ENCODE measurements around the gene PPP1R9A. TPM values are rescaled to one million over a fixed set of nuclear protein-coding genes. Genes with fewer than 3 reads are reported as not detected.

Gene PPP1R9A

DNA sequence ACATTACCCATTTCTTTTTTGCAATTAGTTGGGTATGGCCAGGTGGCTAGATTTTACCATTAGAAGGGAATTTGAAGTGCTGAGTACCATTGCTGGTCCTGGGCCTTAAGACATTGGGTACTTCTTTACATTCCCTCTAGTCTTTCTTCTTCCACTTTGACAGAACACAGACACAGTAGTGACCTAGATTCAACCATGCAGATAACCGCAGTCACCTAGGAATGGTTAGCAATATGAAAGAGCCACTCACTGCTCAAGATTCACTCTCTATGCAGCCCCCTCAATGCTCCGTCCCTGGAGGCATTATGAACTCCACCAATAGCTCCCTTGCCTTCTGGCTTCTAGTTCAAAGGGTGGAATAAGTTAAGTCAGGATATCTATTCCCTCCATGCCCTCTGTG, 433.1 kb downstream of the PPP1R9A start:
- H4K91ac ChIP-seq (ENCODE audit: low read depth, low read length, poor library complexity) = no peak overlapping the region
- H3K36me3 ChIP-seq (replicated peaks in 1 of 2; ENCODE audit: control insufficient read depth in 2 of 2, insufficient read depth in 2 of 2, low read length in 2 of 2) = no peaks in the 10 kb centered on the region
- WGBS, 2 donors (ENCODE audit: extremely low coverage in 2 of 2, insufficient read length in 2 of 2, insufficient replicate concordance in 1 of 2) = no CpG with 5 or more reads among the region's 2 CpGs
- H3K27me3 ChIP-seq (ENCODE audit: control insufficient read depth in 3 of 3, insufficient read depth in 3 of 3, low read depth in 1 of 3, low read length in 3 of 3) = no peaks in the 10 kb centered on the region
- H2BK120ac ChIP-seq (ENCODE audit: low read depth, low read length) = no peak overlapping the region
- no peak overlapping the region for H3K9ac ChIP-seq (ENCODE audit: low read depth, low read length, poor library complexity)
- no peak overlapping the region for H3K14ac ChIP-seq (ENCODE audit: low read length)
- no peak overlapping the region for H2AFZ ChIP-seq (ENCODE audit: low read length)
- H2BK12ac ChIP-seq (ENCODE audit: low read length) = no peak overlapping the region
- H3K23ac ChIP-seq (ENCODE audit: low read depth, low read length, poor library complexity) = no peak overlapping the region
- no peaks in the 10 kb centered on the region for H3K9me3 ChIP-seq (replicated peaks in 1 of 2; ENCODE audit: control insufficient read depth in 2 of 2, insufficient read depth in 1 of 2, low read depth in 1 of 2, low read length in 2 of 2)
- no peak overlapping the region for H2AK5ac ChIP-seq (ENCODE audit: low read depth, low read length)
- no peak overlapping the region for H3K4me2 ChIP-seq (ENCODE audit: insufficient read depth, low read length, poor library complexity, severe bottlenecking)
- H2BK5ac ChIP-seq (ENCODE audit: low read length) = no peak overlapping the region
- no peaks in the 10 kb centered on the region for H3K4me1 ChIP-seq (ENCODE audit: control insufficient read depth in 2 of 2, insufficient read depth in 1 of 2, low read depth in 1 of 2, low read length in 2 of 2)
- H4K8ac ChIP-seq (ENCODE audit: low read depth, low read length) = no peak overlapping the region
- H3K27ac ChIP-seq (replicated peaks; ENCODE audit: low read length) = no peak overlapping the region
- no peaks in the 10 kb centered on the region for H3K79me1 ChIP-seq (ENCODE audit: low read depth, low read length)
- DNase-seq (ENCODE audit: low spot score) = no peak
- no peak overlapping the region for H2BK15ac ChIP-seq (ENCODE audit: low read length)
- H3K18ac ChIP-seq (ENCODE audit: low read length) = no peak overlapping the region
- no peak overlapping the region for H3K4me3 ChIP-seq (ENCODE audit: low read length in 2 of 2)
- no peak overlapping the region for H3K4ac ChIP-seq (ENCODE audit: low read length)

DNA sequence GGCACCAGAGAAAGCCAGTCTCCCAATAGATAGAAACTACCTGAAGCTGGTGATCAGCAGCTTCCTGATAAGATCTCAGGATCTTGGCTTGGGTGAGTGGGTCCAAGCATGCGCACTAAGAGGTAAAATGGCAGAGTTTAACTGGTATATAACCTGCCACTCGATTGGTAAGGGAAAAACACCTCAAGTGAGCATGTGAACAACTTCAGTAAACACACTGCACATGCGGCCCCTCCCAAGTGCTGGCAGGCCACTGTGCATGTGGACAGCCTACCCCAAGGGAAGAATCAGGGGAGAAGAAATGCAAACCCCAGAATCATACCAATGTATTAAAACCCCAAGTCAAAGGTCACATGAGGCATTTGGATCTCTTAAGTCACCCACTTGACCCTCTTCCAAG, 434.6 kb downstream of the PPP1R9A start:
- Histone ChIP-seq H2BK12ac (ENCODE audit: low read length) (no peak overlapping the region), H4K8ac (ENCODE audit: low read depth, low read length) (no peak overlapping the region), H3K4me2 (ENCODE audit: insufficient read depth, low read length, poor library complexity, severe bottlenecking) (no peak overlapping the region), H3K79me1 (ENCODE audit: low read depth, low read length) (no peaks in the 10 kb centered on the region), H3K9ac (ENCODE audit: low read depth, low read length, poor library complexity) (no peak overlapping the region), H2AFZ (ENCODE audit: low read length) (no peak overlapping the region), H3K14ac (ENCODE audit: low read length) (no peak overlapping the region), H2BK5ac (ENCODE audit: low read length) (no peak overlapping the region), H3K27ac (replicated peaks; ENCODE audit: low read length) (no peak overlapping the region), H3K18ac (ENCODE audit: low read length) (no peak overlapping the region), H4K91ac (ENCODE audit: low read depth, low read length, poor library complexity) (no peak overlapping the region), H3K27me3 (ENCODE audit: control insufficient read depth in 3 of 3, insufficient read depth in 3 of 3, low read depth in 1 of 3, low read length in 3 of 3) (no peaks in the 10 kb centered on the region), H2BK120ac (ENCODE audit: low read depth, low read length) (no peak overlapping the region), H3K36me3 (replicated peaks in 1 of 2; ENCODE audit: control insufficient read depth in 2 of 2, insufficient read depth in 2 of 2, low read length in 2 of 2) (no peaks in the 10 kb centered on the region), H3K4ac (ENCODE audit: low read length) (no peak overlapping the region), H3K4me1 (ENCODE audit: control insufficient read depth in 2 of 2, insufficient read depth in 1 of 2, low read depth in 1 of 2, low read length in 2 of 2) (no peaks in the 10 kb centered on the region), H3K23ac (ENCODE audit: low read depth, low read length, poor library complexity) (no peak overlapping the region), H2AK5ac (ENCODE audit: low read depth, low read length) (no peak overlapping the region), H2BK15ac (ENCODE audit: low read length) (no peak overlapping the region), H3K9me3 (replicated peaks in 1 of 2; ENCODE audit: control insufficient read depth in 2 of 2, insufficient read depth in 1 of 2, low read depth in 1 of 2, low read length in 2 of 2) (peaks cover 0 to 4% of the 10 kb centered on the region in 2 donors), H3K4me3 (ENCODE audit: low read length in 2 of 2) (no peak overlapping the region)
- no peak for DNase-seq (ENCODE audit: low spot score)
- no CpG with 5 or more reads among the region's 3 CpGs for WGBS, 2 donors (ENCODE audit: extremely low coverage in 2 of 2, insufficient read length in 2 of 2, insufficient replicate concordance in 1 of 2)

DNA sequence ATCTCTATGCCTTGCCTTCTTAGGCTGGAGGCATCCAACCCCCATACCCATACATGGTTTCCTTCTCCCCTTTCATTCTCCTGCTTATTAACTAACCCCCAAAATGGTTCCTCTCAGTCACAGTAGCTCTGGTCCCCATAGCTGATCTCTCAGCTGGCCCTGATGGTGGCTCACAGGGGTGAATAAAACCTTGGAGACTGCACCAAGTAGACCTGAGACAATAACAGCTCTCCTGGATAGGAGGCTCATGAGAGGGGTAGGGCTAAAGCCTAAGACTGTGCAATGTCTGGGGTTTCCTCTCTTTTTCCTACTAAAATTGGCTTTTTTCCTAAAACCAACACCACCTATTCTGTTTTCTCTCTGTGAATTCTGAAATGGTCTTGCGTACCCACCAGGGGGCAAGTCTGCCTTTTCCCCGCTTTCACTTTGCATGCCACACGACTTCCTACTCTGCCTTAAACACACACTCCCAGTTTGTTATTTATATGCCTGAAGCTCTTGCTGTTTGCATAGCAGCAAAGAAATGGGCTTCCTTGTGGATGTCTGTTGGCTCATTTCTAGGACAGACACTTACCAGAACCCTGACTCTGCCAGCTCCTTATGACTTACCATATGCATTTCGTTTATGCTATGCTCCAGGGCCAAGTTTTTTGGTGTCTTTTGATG, 435.4 kb downstream of the PPP1R9A start:
- peak overlapping the region; percentile 5 for H2AFZ ChIP-seq (ENCODE audit: low read length)
- H2BK15ac ChIP-seq (ENCODE audit: low read length) = no peak overlapping the region
- no peak overlapping the region for H3K4me3 ChIP-seq (ENCODE audit: low read length in 2 of 2)
- H2BK5ac ChIP-seq (ENCODE audit: low read length) = no peak overlapping the region
- no peak overlapping the region for H4K8ac ChIP-seq (ENCODE audit: low read depth, low read length)
- H3K27ac ChIP-seq (replicated peaks; ENCODE audit: low read length) = no peak overlapping the region
- H3K9ac ChIP-seq (ENCODE audit: low read depth, low read length, poor library complexity) = no peak overlapping the region
- no peak for DNase-seq (ENCODE audit: low spot score)
- no peak overlapping the region for H3K4me2 ChIP-seq (ENCODE audit: insufficient read depth, low read length, poor library complexity, severe bottlenecking)
- H3K27me3 ChIP-seq (ENCODE audit: control insufficient read depth in 3 of 3, insufficient read depth in 3 of 3, low read depth in 1 of 3, low read length in 3 of 3) = no peaks in the 10 kb centered on the region
- no peak overlapping the region for H4K91ac ChIP-seq (ENCODE audit: low read depth, low read length, poor library complexity)
- no peak overlapping the region for H3K4ac ChIP-seq (ENCODE audit: low read length)
- H3K4me1 ChIP-seq (ENCODE audit: control insufficient read depth in 2 of 2, insufficient read depth in 1 of 2, low read depth in 1 of 2, low read length in 2 of 2) = no peaks in the 10 kb centered on the region
- H3K18ac ChIP-seq (ENCODE audit: low read length) = no peak overlapping the region
- no peak overlapping the region for H3K23ac ChIP-seq (ENCODE audit: low read depth, low read length, poor library complexity)
- WGBS, 2 donors (ENCODE audit: extremely low coverage in 2 of 2, insufficient read length in 2 of 2, insufficient replicate concordance in 1 of 2) = no CpG with 5 or more reads among the region's 4 CpGs
- H2BK12ac ChIP-seq (ENCODE audit: low read length) = no peak overlapping the region
- H3K79me1 ChIP-seq (ENCODE audit: low read depth, low read length) = no peaks in the 10 kb centered on the region
- H2BK120ac ChIP-seq (ENCODE audit: low read depth, low read length) = no peak overlapping the region
- H3K36me3 ChIP-seq (replicated peaks in 1 of 2; ENCODE audit: control insufficient read depth in 2 of 2, insufficient read depth in 2 of 2, low read length in 2 of 2) = no peaks in the 10 kb centered on the region
- H2AK5ac ChIP-seq (ENCODE audit: low read depth, low read length) = no peak overlapping the region
- H3K14ac ChIP-seq (ENCODE audit: low read length) = no peak overlapping the region
- peaks cover 0 to 4% of the 10 kb centered on the region in 2 donors for H3K9me3 ChIP-seq (replicated peaks in 1 of 2; ENCODE audit: control insufficient read depth in 2 of 2, insufficient read depth in 1 of 2, low read depth in 1 of 2, low read length in 2 of 2)

Small RNA genes within 50 kb of the gene (small RNA-seq; reads per million reads assigned to genes)
- not detected for gene AC002429.1 (ENCODE audit: insufficient read depth)
- not detected for gene HINT1P2 (ENCODE audit: insufficient read depth)
- not detected for gene RNU4-16P (ENCODE audit: insufficient read depth)
